Nephron progenitor cell (in vitro differentiated cells): Measurements from ENCODE around the gene KCNK13.
"Not testable (repeated sequence)": the region's sequence is repeated elsewhere in the genome, so short reads cannot be mapped to it uniquely, and the experiment has no call there.

Experiments
- DNase-seq: peaks from one replicate; pipeline ENCODE4 v3.0.0; 2021
- H3K27ac Mint-ChIP-seq: 2 replicates; pipeline ENCODE4 v1.8.0; 2021; ENCODE audit warnings: mild to moderate bottlenecking, moderate library complexity, mixed read lengths
- H3K27me3 Mint-ChIP-seq: 2 replicates; pipeline ENCODE4 v1.8.0; 2021; ENCODE audit warnings: mild to moderate bottlenecking, low read depth, mixed read lengths; ENCODE audit not compliant: poor library complexity
- H3K36me3 Mint-ChIP-seq: 2 replicates; pipeline ENCODE4 v1.8.0; 2021; ENCODE audit warnings: low read depth, mixed read lengths
- H3K4me1 Mint-ChIP-seq: 2 replicates; pipeline ENCODE4 v1.8.0; 2021; ENCODE audit warnings: mixed read lengths
- H3K4me3 Mint-ChIP-seq: 2 replicates; pipeline ENCODE4 v1.8.0; 2021; ENCODE audit warnings: mild to moderate bottlenecking, moderate library complexity, mixed read lengths
- H3K9me3 Mint-ChIP-seq: 2 replicates; pipeline ENCODE4 v1.8.0; 2021; ENCODE audit warnings: mild to moderate bottlenecking, moderate library complexity, mixed read lengths
- TF ChIP-seq, protein P1 (sequence below): fragments of 200-600 bp; sonication (generic); IDR thresholded peaks from 2 replicates; pipeline ENCODE4 v1.5.0; 2021; ENCODE audit warnings: antibody characterized with exemption

KCNK13 gene

DNA sequence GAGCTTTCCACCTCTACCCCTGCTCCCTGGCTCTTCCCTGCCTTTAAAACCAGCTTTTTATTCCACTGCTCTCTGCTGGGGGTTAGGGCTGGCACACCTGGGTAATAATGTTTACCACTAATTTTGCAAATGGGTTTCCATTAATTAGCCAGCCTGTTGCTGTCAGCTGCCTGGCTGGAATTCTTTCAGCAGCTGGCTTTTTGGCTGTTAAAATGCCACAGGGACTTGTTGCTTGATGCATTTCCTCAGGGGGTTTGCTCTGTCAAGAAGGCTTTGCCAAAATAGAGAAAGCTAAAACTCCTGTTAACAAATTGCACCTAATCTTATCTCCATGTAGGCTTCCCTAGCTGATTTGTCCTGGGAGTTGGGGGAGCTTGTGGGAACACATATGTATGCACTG lies 142.7 kb downstream of the KCNK13 start:
- H3K4me1 Mint-ChIP-seq: no peaks in the 10 kb centered on the region
- no peak overlapping the region for H3K27ac Mint-ChIP-seq
- H3K4me3 Mint-ChIP-seq: no peak overlapping the region
- no peak for DNase-seq
- H3K9me3 Mint-ChIP-seq: peaks cover 26% of the 10 kb centered on the region
- TF ChIP-seq, protein P1, sequence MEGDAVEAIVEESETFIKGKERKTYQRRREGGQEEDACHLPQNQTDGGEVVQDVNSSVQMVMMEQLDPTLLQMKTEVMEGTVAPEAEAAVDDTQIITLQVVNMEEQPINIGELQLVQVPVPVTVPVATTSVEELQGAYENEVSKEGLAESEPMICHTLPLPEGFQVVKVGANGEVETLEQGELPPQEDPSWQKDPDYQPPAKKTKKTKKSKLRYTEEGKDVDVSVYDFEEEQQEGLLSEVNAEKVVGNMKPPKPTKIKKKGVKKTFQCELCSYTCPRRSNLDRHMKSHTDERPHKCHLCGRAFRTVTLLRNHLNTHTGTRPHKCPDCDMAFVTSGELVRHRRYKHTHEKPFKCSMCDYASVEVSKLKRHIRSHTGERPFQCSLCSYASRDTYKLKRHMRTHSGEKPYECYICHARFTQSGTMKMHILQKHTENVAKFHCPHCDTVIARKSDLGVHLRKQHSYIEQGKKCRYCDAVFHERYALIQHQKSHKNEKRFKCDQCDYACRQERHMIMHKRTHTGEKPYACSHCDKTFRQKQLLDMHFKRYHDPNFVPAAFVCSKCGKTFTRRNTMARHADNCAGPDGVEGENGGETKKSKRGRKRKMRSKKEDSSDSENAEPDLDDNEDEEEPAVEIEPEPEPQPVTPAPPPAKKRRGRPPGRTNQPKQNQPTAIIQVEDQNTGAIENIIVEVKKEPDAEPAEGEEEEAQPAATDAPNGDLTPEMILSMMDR: no peak
- no peaks in the 10 kb centered on the region for H3K36me3 Mint-ChIP-seq
- H3K27me3 Mint-ChIP-seq: peaks cover 17% of the 10 kb centered on the region

DNA sequence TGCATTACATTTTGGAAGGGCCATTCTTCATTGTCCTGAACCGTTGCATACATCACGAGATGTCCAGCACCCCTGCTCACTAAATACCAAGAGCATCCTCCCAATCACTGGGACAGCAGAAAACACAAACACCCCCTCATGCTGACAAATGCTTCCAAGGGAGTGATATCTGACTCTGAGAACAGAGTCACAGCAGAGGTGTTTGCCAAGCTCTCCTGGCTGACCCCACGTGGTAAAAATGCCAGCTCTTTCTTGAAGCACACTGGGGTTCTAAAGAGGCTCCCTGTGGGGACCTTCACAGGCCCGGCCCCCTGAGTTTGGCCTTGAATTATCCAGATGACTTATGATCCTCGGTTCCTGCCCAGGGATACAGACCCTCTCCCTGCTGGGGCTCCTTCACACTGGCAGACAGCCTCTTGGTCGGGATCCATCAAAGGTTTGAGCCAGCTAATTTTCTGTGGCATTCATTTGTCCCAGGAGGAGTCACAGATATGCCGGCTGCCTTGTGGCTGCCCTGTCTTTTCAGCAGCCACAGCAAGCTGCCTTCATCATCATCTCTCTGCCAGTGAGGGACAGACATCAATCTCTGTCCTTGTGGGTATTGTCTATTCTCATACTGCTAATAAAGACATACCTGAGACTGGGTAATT lies 151.4 kb downstream of the KCNK13 start:
- Mint-ChIP-seq H3K4me3 (no peak overlapping the region), H3K36me3 (no peaks in the 10 kb centered on the region), H3K27ac (no peak overlapping the region), H3K9me3 (peaks cover 32% of the 10 kb centered on the region), H3K4me1 (no peaks in the 10 kb centered on the region), H3K27me3 (peaks cover 14% of the 10 kb centered on the region)
- TF ChIP-seq, protein P1: no peak
- no peak for DNase-seq

GRCh38 chr14:90228478-90228877 lies 166.7 kb downstream of the KCNK13 start:
- TF ChIP-seq, protein P1: no peak
- H3K27ac Mint-ChIP-seq: no peak overlapping the region
- H3K9me3 Mint-ChIP-seq: peaks cover 9% of the 10 kb centered on the region
- no peak overlapping the region for H3K4me3 Mint-ChIP-seq
- peaks cover 2% of the 10 kb centered on the region for H3K27me3 Mint-ChIP-seq
- no peaks in the 10 kb centered on the region for H3K4me1 Mint-ChIP-seq
- no peak for DNase-seq
- H3K36me3 Mint-ChIP-seq: no peaks in the 10 kb centered on the region

DNA sequence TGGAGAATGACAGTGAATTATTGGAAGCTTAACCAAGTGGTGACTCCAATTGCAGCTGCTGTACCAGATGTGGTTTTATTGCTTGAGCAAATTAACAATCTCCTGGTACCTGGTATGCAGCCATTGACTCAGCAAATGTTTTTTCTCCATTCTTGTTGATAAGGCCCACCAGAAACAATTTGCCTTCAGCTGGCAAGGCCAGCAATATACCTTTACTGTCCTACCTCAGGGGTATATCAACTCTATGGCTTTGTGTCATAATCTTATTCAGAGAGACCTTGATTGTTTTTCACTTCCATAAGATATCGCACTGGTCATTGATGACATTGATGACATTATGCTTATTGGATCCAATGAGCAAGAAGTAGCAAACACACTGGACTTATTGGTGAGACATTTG lies 168.1 kb downstream of the KCNK13 start:
- H3K9me3 Mint-ChIP-seq, H3K27ac Mint-ChIP-seq, H3K4me3 Mint-ChIP-seq, H3K4me1 Mint-ChIP-seq, H3K27me3 Mint-ChIP-seq, H3K36me3 Mint-ChIP-seq, DNase-seq: not testable (repeated sequence)
